Heart left ventricle (tissue), 16 donors: ENCODE measurements around the gene ZDHHC24. TPM values are rescaled to one million over a fixed set of nuclear protein-coding genes. Genes with fewer than 3 reads are reported as not detected.
A peak's percentile ranks its signal among the peaks of the same experiment; 100 is the strongest.

Experiments
- ATAC-seq, 4 donors: fragments of 200-7000 bp; cut with Tn5 transposase; one replicate each; pipeline ENCODE4 v1.9.1; 2020 to 2022; ENCODE audit warnings: moderate library complexity in 4 of 4, mild to moderate bottlenecking in 3 of 4, moderate number of reproducible peaks in 1 of 4
- DNase-seq, 5 donors: peaks; one replicate each; pipeline ENCODE4 v3.0.0-alpha.2; 2020
- H3K27ac ChIP-seq, 12 donors: fragments of 200-600 bp; sonication (generic) in 4 of 12; one replicate each; pipeline versions ENCODE4 v1.5.0 to v1.8.0; 2016 to 2022; ENCODE audit warnings: mild to moderate bottlenecking in 2 of 12
- H3K27me3 ChIP-seq, 9 donors: fragments of 200-600 bp; sonication (generic) in 2 of 9; one replicate each; pipeline versions ENCODE4 v1.5.1 to v1.8.0; 2016 to 2022; ENCODE audit warnings: mild to moderate bottlenecking in 3 of 9
- H3K36me3 ChIP-seq, 9 donors: fragments of 200-600 bp; sonication (generic) in 2 of 9; one replicate each; pipeline versions ENCODE4 v1.5.0 to v1.8.0; 2018 to 2022; ENCODE audit warnings: mild to moderate bottlenecking in 2 of 9
- H3K4me1 ChIP-seq, 12 donors: fragments of 200-600 bp; sonication (generic) in 4 of 12; one replicate each; pipeline versions ENCODE4 v1.5.0 to v1.8.0; 2016 to 2022; ENCODE audit warnings: mild to moderate bottlenecking in 3 of 12
- H3K4me3 ChIP-seq, 12 donors: fragments of 200-600 bp; sonication (generic) in 4 of 12; one replicate each; pipeline versions ENCODE4 v1.5.0 to v1.8.0; 2017 to 2022; ENCODE audit warnings: mild to moderate bottlenecking in 9 of 12, moderate library complexity in 4 of 12
- H3K9me3 ChIP-seq, 12 donors: fragments of 200-600 bp; sonication (generic) in 4 of 12; one replicate each; pipeline versions ENCODE4 v1.5.0 to v1.8.0; 2016 to 2022; ENCODE audit warnings: mild to moderate bottlenecking in 1 of 12
- POLR2A ChIP-seq, 2 donors: fragments of 450-650 bp; IDR thresholded peaks; one replicate each; pipeline ENCODE4 v1.6.1; 2017; ENCODE audit warnings: antibody characterized with exemption in 2 of 2, mild to moderate bottlenecking in 2 of 2, moderate library complexity in 2 of 2
- WGBS, 4 donors: extraction: QIAGEN DNeasy Blood & Tissue Kit in 2 of 4; methylation state at CpG; one replicate each; pipeline versions ENCODE4 v1.1.5 to v1.1.7; 2013 to 2018; 5-methylcytosine and 5-hydroxymethylcytosine counted together
- intact Hi-C, 10 donors: fragments of 100-400 bp; cut with DNase I; formaldehyde crosslinking; loops; one replicate each; pipeline versions ENCODE4 v1.11.1 to v1.14.2; 2022
- polyA plus RNA-seq, 2 donors: library from polyadenylated mRNA; stranded (reverse); fragments of 200-250 nt; gene quantifications; one replicate each; pipeline ENCODE4 v1.2.3, GENCODE V29; 2013
- total RNA-seq, 9 donors: library from RNA; depleted of rRNA in 2 of 9; stranded (reverse); fragments of >200 nt in 2 of 9; fragmentation: NEBNext Ultra II Directional in 3 of 9; extraction: Animal tissue kit (Norgen Biotek cat#: 25700) in 3 of 9; gene quantifications; one replicate each; pipeline versions ENCODE4 v1.1.0 to v1.2.4, GENCODE V29; 2016 to 2023
- TF ChIP-seq, protein P1 (sequence below), 12 donors: fragments of 200-600 bp; sonication (generic) in 4 of 12; IDR thresholded peaks; one replicate each; pipeline versions ENCODE4 v1.5.0 to v1.8.0; 2018 to 2022; ENCODE audit warnings: antibody characterized with exemption in 12 of 12, mild to moderate bottlenecking in 5 of 12
- donor health status: ischemic (EF 13 %, LVEDD 7.1; RV severe dilation, severe dysfunction).
- donor health status: healthy with polysubstance abuse.
- donor health status: DM: no; HTN: yes; CAD: no.
- donor health status: DM: no; HTN: no; CAD: no.
- donor health status: ischemic (EF 25% LVEDD 6.9; RV normal size, moderate dysfunction).
- donor health status: ischemic (EF 25% LVEDD 5.7; RV mildly dilated, moderate dysfunction).
- donor health status: healthy.
- donor health status: DM: yes; HTN: yes; CAD: no.
- donor health status: ischemic (EF 35%, LVEDD 5.7; RV mildly dilated, moderate dysfunction).
- donor health status: nonischemic (EF 11% LVEDD 7.7; RV severe dilation, severe dysfunction).
- donor health status: DM: yes; HTN: yes; CAD: no.
- donor health status: PGD.
- donor health status: ischemic (EF 29% LVEDD 5.4; RV normal size, mild dysfunction).
- donor health status: nonischemic (EF 23%, LVEDD 6.1; RV moderate dilation, normal function).

The ZDHHC24 gene
- total and polyA plus RNA-seq, 11 donors, result 5.1 to 13.2 (median 6.7) TPM

DNA sequence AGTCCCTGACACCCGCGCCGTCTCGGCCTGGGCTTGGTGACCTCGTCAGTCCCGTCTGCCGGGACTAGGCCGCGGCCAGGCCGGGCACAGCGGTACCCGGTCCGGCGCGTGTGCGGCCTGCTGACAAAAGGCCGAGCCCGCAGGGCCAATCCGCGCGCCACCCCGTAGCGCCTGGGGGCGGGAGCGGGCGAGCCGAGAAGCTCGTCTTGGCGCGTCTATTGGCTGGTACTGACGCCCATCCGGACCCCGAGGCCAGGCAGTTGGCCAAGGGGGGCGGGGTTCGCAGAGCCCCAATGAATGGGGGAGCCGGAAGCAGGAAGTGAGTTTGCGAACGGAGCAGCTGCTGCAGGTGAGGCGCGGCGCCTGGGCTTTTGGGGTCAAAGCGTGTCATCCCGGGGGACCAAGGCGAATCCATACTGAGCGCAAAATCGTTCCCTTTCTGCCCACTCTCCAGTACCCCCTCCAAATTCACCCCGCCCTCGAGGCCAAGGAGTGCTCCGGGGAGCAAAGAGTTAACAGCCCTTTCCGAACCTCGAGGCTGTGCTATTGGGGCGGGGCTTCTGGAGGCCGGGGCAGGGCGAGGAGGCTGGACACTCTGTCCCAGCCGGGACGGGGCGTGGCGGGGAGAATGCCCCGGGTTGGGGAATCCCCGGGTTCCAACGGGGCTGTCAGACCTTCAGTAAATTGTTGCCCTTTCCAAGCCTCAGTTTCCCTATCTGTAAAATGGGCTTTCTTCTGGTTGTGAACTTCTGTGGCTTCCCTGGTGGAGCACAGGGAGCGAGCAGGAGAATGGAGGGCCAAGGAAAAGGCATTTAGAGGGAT lies 65.5 kb downstream of the ZDHHC24 start, which contains the start of gene DPP3:
Gene DPP3 (plus strand): TSS at position 318 of the 822 bp plus-strand sequence. CDS start 1,767 bp downstream, outside the sequence.
- peak within 1 kb of the TSS; percentile 58 to 93 (median 76) for H3K4me3 ChIP-seq
- 1 to 3% (median 1%) methylated on average over 20 to 62 of the region's 62 CpGs for WGBS, 4 donors
- H3K36me3 ChIP-seq, result peaks cover 0 to 27% (median 4%) of the 10 kb centered on the region in 9 donors
- ATAC-seq (peak; percentile 96 to 98 (median 96)), DNase-seq (peak; percentile 98 to 99 (median 98))
- peaks cover 0 to 19% (median 10%) of the 10 kb centered on the region in 12 donors for H3K4me1 ChIP-seq
- no peaks in the 10 kb centered on the region for H3K27me3 ChIP-seq
- no peaks in the 10 kb centered on the region for H3K9me3 ChIP-seq
- peak in 1 of 2 donors; percentile 91 for TF ChIP-seq POLR2A (IDR thresholded peaks at IDR 0.05)
- TF ChIP-seq, protein P1, sequence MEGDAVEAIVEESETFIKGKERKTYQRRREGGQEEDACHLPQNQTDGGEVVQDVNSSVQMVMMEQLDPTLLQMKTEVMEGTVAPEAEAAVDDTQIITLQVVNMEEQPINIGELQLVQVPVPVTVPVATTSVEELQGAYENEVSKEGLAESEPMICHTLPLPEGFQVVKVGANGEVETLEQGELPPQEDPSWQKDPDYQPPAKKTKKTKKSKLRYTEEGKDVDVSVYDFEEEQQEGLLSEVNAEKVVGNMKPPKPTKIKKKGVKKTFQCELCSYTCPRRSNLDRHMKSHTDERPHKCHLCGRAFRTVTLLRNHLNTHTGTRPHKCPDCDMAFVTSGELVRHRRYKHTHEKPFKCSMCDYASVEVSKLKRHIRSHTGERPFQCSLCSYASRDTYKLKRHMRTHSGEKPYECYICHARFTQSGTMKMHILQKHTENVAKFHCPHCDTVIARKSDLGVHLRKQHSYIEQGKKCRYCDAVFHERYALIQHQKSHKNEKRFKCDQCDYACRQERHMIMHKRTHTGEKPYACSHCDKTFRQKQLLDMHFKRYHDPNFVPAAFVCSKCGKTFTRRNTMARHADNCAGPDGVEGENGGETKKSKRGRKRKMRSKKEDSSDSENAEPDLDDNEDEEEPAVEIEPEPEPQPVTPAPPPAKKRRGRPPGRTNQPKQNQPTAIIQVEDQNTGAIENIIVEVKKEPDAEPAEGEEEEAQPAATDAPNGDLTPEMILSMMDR (IDR thresholded peaks at IDR 0.05), result peak in 1 of 12 donors; percentile 3
- H3K27ac ChIP-seq, result peak within 1 kb of the TSS; percentile 64 to 94 (median 88)
- intact Hi-C loops, result loop anchor here in 1 of 10 donors (2.0 kb wide), 1 partner anchor 30 kb away; the partner anchor contains the start of gene BBS1

DNA sequence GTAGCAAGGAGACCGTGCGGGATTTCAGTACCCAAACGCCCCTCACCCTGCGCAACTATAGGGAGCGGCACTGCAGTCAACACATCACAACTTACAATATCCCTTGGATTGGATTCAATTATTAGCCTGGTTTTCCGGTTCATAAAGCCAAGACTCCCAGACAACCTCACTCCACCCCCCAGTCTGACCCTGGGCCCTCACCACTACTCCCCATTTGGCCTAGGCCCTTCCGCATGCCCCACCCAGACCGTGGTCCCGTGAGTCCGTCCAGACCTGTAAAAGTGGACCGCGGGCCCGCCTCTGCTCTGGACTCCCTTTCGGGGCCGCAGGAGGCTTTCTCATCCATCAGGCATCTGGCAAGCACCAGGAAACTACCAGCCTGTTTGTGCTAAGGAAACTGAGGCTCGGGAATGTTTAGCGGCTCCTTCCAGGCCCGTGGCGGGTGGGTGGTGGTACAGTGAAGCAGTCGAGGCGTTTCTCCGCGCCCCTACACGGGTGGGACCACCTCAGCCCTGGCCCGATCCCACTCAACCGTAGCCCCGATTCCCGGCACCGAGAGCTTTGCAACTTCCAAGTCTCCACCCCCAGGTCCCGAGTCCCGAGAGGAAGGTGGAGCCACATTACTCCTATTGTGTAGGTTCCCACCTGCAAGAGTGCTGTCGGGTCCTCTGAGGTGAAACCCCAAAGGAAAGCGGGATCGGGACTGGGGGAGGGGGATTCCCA lies 66.3 kb downstream of the ZDHHC24 start:
- peak overlapping the region; percentile 64 to 94 (median 88) for H3K27ac ChIP-seq
- no peaks in the 10 kb centered on the region for H3K9me3 ChIP-seq
- H3K27me3 ChIP-seq, result no peaks in the 10 kb centered on the region
- DNase-seq (peak in 4 of 5 donors; percentile 36 to 62 (median 52)), ATAC-seq (peak; percentile 21 to 38 (median 36))
- WGBS, 4 donors, result 1 to 4% (median 2%) methylated on average over 25 to 34 of the region's 34 CpGs
- intact Hi-C loops, result loop anchor here in 1 of 10 donors (2.0 kb wide), 2 partner anchors 31 to 71 kb away; partner anchors contain the start of gene BBS1
- TF ChIP-seq POLR2A (IDR thresholded peaks at IDR 0.05), result no peak
- TF ChIP-seq, protein P1 (IDR thresholded peaks at IDR 0.05), result no peak
- H3K4me1 ChIP-seq, result peaks cover 0 to 19% (median 10%) of the 10 kb centered on the region in 12 donors
- H3K4me3 ChIP-seq, result peak overlapping the region; percentile 58 to 93 (median 76)
- H3K36me3 ChIP-seq, result peaks cover 0 to 29% (median 9%) of the 10 kb centered on the region in 9 donors

DNA sequence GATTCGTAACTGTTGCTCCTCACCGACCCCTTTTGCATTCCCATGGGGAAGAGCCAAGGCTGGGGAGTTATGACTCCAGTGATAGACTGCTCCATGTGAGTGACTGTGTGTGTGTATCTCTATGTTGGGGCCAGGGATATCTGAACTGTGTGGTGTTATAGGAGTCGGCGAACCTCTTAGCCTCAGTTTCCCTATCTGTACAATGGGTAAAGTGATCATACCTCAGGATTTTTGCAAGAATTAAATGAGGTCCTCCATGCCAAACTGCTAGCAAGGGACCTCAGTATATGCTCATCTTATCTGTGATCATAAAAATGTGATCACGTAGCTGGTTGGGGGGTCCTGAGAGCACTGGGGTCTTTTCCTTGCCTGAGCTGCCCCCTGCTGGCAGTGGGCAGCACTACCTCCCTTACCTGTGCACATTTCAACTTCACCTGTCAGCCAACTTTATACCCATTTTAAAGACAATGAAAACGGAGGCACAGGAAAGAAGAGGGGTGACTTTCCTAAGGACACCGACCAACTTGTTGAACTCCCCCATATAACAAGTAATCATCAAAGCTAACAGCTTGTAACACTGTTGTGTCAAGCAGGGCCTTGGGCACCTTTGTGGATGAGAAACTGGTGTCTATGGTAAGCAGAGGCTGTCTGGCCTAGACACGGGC lies 67.0 kb downstream of the ZDHHC24 start:
- no peak for ATAC-seq
- no peak for TF ChIP-seq POLR2A (IDR thresholded peaks at IDR 0.05)
- TF ChIP-seq, protein P1 (IDR thresholded peaks at IDR 0.05), result peak; percentile 34 to 70 (median 59)
- Histone ChIP-seq H3K9me3 (no peaks in the 10 kb centered on the region), H3K4me1 (peaks cover 0 to 19% (median 10%) of the 10 kb centered on the region in 12 donors), H3K27ac (peak overlapping the region in 11 of 12 donors; percentile 83 to 94 (median 89)), H3K36me3 (peaks cover 0 to 29% (median 15%) of the 10 kb centered on the region in 9 donors), H3K4me3 (peak overlapping the region; percentile 58 to 93 (median 76)), H3K27me3 (no peaks in the 10 kb centered on the region)
- intact Hi-C loops, result loop anchor here in 1 of 10 donors (2.0 kb wide), 1 partner anchor 70 kb away; no protein-coding TSS in a partner anchor
- DNase-seq, result no peak
- WGBS, 4 donors, result 51 to 54% (median 53%) methylated on average over 8 of the region's 8 CpGs
